AG04449 (cell line): ENCODE results near the gene LSS.
"Not testable (repeated sequence)": the region's sequence is repeated elsewhere in the genome, so short reads cannot be mapped to it uniquely, and the experiment has no call there.

Experiments used
- CTCF ChIA-PET: fragments of 350-600 bp; formaldehyde crosslinking; extraction: SDS; loops from one replicate; lab custom pipeline; 2021; ENCODE audit warnings: antibody characterized with exemption; lab: Yijun Ruan, JAX
- POLR2A ChIA-PET: fragments of 400-600, 350-600 bp; formaldehyde crosslinking; extraction: SDS; loops from one replicate; lab custom pipeline; 2020; ENCODE audit warnings: antibody characterized with exemption, inconsistent platforms; lab: Yijun Ruan, JAX
- DNase-seq: peaks from one replicate; pipeline ENCODE4 v3.0.0-alpha.2; 2010; ENCODE audit warnings: low read depth, low spot score
- H3K4me3 ChIP-seq: 2 replicates; pipeline ENCODE4 v1.5.1; 2011; ENCODE audit warnings: low read depth, mild to moderate bottlenecking, control low read depth, low read length
- TF ChIP-seq, protein P1 (sequence below): IDR thresholded peaks from one replicate; pipeline ENCODE4 v1.5.1; 2011; ENCODE audit warnings: mild to moderate bottlenecking, moderate library complexity, low read length, control low read depth, inconsistent platforms; ENCODE audit not compliant: insufficient read depth; ENCODE audit errors: missing control alignments

Gene LSS

DNA sequence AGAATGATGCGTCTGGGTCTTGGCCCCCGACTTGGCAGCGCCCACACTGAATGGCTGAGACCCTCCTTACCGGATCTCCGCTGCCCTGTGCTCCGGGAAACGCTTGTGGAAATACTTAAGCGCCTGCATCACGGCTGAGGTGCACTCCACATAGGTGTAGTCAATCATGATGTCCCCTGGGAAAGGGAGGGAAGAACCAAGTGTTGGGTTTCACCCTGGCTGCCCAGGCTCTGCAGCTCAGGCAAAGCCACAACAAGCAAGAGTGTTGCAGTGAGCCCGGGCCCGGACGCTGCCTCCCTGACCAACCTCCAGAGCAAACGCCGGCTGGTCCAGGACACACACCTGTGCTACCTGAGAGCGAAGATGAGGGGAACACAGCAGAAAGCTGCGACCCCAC, 22.8 kb downstream of the LSS start:
- POLR2A ChIA-PET = no interaction called here
- TF ChIP-seq, protein P1, sequence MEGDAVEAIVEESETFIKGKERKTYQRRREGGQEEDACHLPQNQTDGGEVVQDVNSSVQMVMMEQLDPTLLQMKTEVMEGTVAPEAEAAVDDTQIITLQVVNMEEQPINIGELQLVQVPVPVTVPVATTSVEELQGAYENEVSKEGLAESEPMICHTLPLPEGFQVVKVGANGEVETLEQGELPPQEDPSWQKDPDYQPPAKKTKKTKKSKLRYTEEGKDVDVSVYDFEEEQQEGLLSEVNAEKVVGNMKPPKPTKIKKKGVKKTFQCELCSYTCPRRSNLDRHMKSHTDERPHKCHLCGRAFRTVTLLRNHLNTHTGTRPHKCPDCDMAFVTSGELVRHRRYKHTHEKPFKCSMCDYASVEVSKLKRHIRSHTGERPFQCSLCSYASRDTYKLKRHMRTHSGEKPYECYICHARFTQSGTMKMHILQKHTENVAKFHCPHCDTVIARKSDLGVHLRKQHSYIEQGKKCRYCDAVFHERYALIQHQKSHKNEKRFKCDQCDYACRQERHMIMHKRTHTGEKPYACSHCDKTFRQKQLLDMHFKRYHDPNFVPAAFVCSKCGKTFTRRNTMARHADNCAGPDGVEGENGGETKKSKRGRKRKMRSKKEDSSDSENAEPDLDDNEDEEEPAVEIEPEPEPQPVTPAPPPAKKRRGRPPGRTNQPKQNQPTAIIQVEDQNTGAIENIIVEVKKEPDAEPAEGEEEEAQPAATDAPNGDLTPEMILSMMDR = no peak

DNA sequence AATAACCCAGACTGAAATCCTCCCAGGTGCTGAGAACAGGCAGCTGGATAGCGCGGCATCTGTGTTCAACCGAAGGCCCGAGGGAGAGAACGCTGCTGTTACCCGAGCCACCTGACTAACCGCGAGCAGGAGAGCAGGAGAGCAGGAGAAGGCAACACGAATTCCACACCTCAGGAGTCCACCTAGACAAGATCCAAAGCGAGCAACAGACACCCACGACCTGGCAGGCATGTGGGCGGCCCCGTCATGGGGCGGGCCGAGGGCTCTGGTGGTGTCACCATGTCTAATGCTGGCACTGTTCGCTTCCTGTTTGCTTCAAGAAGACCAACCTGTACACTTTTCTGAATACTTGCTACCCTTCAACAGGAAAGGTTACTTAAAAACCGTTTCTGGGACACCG, 23.4 kb downstream of the LSS start:
- no peak overlapping the region for H3K4me3 ChIP-seq
- TF ChIP-seq, protein P1 = no peak
- DNase-seq = no peak
- ChIA-PET POLR2A (no interaction called here), CTCF (no interaction called here)

More for the DNA sequence above, 22.8 kb downstream of the LSS start:
- no peak overlapping the region for H3K4me3 ChIP-seq
- DNase-seq = no peak
- CTCF ChIA-PET = no interaction called here

DNA sequence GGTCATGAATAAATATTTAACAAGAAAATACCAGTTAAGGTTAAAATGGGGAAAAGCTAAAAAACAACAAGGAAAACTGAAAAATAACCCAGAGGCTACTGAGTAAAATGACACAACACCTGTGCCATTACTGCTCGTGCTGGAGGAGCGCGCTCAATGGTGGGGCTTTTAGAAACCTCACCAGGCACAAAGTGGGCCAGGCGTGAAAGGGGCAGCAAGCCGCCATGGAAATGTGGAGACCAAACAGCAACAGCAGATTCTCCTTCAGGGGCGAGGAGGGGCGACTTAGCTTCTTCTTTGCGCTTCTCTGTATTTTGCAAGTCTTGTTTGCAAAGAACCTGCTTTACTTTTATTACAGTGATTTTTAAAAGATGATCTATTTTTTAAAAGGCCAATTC, 25.4 kb downstream of the LSS start:
- H3K4me3 ChIP-seq = no peak overlapping the region
- TF ChIP-seq, protein P1 = no peak
- POLR2A ChIA-PET = no interaction called here
- CTCF ChIA-PET = no interaction called here
- no peak for DNase-seq

DNA sequence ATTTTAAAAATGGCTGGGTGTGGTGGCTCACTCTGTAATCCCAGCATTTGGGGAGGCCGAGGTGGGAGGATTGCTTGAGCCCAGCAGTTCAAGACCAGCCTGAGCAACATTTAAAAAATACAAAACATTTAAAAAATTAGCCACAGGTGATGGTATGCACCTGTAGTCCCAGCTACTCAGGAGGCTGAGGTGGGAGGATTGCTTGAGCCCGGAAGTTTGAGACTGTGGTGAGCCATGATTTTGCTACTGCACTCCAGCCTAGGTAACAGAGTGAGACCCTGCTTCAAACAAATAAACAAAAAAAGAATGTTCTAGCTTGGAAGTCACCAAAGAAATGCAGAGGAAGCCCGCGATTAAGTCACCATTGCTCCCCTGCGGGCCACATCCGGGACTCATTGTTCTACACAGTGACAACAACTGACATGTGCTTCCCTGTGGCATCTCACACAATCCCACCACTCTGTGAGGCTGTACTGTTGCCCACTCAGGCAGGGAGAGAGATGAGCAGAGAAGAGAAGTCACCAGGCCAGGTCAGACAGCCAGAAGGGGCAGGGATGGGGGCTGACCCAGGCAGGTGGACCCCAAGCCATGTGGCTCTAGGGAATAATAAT, 25.9 kb downstream of the LSS start:
- H3K4me3 ChIP-seq = no peak overlapping the region
- TF ChIP-seq, protein P1 = no peak
- ChIA-PET CTCF (no interaction called here), POLR2A (no interaction called here)
- DNase-seq = no peak

DNA sequence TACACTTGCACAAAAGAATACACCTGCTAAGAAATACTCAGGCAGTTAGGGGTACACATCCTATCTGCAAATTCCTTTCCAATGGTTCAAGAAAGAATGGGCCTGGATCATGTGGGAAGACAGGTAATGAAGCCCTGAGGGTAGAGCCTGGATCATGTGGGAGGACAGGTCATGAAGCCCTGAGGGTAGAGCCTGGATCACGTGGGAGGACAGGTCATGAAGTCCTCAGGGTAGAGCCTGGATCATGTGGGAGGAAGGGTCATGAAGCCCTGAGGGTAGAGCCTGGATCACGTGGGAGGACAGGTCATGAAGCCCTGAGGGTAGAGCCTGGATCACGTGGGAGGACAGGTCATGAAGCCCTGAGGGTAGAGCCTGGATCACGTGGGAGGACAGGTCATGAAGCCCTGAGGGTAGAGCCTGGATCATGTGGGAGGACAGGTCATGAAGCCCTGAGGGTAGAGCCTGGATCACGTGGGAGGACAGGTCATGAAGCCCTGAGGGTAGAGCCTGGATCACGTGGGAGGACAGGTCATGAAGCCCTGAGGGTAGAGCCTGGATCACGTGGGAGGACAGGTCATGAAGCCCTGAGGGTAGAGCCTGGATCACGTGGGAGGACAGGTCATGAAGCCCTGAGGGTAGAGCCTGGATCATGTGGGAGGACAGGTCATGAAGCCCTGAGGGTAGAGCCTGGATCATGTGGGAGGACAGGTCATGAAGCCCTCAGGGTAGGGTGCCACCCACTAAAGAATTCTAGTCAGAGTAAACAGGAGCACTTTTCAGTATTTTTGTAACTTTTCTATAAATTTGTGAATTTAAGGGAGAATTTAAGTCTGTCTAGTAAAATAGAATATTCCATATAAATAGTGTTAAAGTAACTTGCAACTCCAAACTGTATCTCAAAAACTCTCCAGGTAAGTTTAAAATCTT, 27.4 kb downstream of the LSS start:
- POLR2A ChIA-PET, DNase-seq, H3K4me3 ChIP-seq, CTCF ChIA-PET: not testable (repeated sequence)

DNA sequence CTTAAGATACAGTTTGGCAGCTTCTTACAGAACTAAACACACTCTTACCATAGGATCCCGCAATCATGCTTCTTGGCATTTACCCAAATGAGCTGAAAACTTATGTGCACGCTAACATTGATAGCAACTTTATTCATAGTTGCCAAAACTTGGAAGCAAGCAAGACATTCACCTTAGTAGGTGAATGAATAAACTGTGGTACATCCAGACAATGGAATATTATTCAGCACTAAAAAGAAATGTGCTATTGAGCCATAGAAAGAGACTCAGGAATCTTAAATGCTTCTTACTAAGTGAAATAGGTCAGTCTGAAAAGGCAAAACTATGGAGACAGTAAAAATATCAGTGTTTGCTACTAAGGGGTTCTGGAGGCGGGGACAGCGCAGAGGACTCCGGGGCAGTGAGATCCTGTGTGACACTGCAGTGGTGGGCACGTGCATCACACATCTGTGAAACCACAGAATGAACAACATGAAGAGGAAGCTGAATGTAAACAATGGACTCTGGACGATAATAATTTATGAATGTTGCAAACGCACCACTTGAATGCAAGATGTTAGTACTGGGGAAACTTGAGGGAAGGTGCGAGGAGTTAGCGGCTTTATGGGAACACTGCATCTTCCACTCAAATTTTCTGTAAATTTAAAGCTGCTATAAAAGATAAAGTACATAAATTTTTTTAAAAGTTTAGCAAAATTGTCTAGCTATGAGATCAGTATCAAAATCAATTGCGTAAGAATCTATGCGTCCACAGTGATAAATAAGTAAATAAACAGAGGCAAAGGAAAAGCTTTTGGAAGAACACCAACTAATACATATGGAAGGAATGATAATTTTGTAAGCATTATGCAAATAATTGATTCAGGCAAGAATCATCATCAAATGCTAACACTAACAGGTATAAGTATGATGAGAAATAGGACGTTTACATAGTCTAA, 28.9 kb downstream of the LSS start:
- TF ChIP-seq, protein P1 = no peak
- DNase-seq = no peak
- CTCF ChIA-PET = interaction anchor here (1.3 kb wide), 1 partner anchor 56 kb away, joined by 5 read pairs; no protein-coding TSS in a partner anchor
- no peak overlapping the region for H3K4me3 ChIP-seq
- POLR2A ChIA-PET = no interaction called here
